Endodermal cell (in vitro differentiated cells): ENCODE results near the gene RAI14. TPM values are rescaled to one million over a fixed set of nuclear protein-coding genes. Genes with fewer than 3 reads are reported as not detected.

Source experiments
- DNase-seq: peaks from one replicate; pipeline ENCODE4 v3.0.0-alpha.2; 2017
- H3K27ac ChIP-seq: 2 replicates; pipeline ENCODE4 v1.5.1; 2013; ENCODE audit warnings: mild to moderate bottlenecking, low read depth, low read length, moderate library complexity
- H3K27me3 ChIP-seq: 2 replicates; pipeline ENCODE4 v1.6.1; 2013; ENCODE audit warnings: mild to moderate bottlenecking, low read length, moderate library complexity; ENCODE audit not compliant: insufficient read depth, control insufficient read depth, poor library complexity, severe bottlenecking
- H3K36me3 ChIP-seq: 2 replicates; pipeline ENCODE4 v1.7.0; 2013; ENCODE audit warnings: mild to moderate bottlenecking, low read length, moderate library complexity; ENCODE audit not compliant: control insufficient read depth, insufficient read depth
- H3K4me1 ChIP-seq: one replicate; pipeline ENCODE4 v1.7.0; 2013; ENCODE audit warnings: low read length; ENCODE audit not compliant: control insufficient read depth, insufficient read depth
- H3K4me3 ChIP-seq: 2 replicates; pipeline ENCODE4 v1.5.1; 2013; ENCODE audit warnings: mild to moderate bottlenecking, low read length, moderate library complexity
- H3K9ac ChIP-seq: 2 replicates; pipeline ENCODE4 v1.6.1; 2013; ENCODE audit warnings: mild to moderate bottlenecking, low read length, moderate library complexity; ENCODE audit not compliant: poor library complexity, severe bottlenecking; ENCODE audit errors: extremely low read depth
- H3K9me3 ChIP-seq: 2 replicates; pipeline ENCODE4 v1.6.1; 2013; ENCODE audit warnings: mild to moderate bottlenecking, low read length, moderate library complexity; ENCODE audit not compliant: control insufficient read depth
- H3K27ac Mint-ChIP-seq: 2 replicates; pipeline ENCODE4 v1.8.0; 2020; ENCODE audit warnings: mixed read lengths
- H3K27me3 Mint-ChIP-seq: 2 replicates; pipeline ENCODE4 v1.8.0; 2021; ENCODE audit warnings: mild to moderate bottlenecking, mixed read lengths; ENCODE audit not compliant: insufficient read depth
- H3K36me3 Mint-ChIP-seq: 2 replicates; pipeline ENCODE4 v1.8.0; 2020; ENCODE audit warnings: low read depth, mixed read lengths
- H3K4me1 Mint-ChIP-seq: 2 replicates; pipeline ENCODE4 v1.8.0; 2020; ENCODE audit warnings: mixed read lengths
- H3K4me3 Mint-ChIP-seq: 2 replicates; pipeline ENCODE4 v1.8.0; 2020; ENCODE audit warnings: mild to moderate bottlenecking, moderate library complexity, mixed read lengths
- H3K9me3 Mint-ChIP-seq: 2 replicates; pipeline ENCODE4 v1.8.0; 2020; ENCODE audit warnings: mild to moderate bottlenecking, mixed read lengths
- CTCF ChIP-seq: fragments of 200-600 bp; sonication (generic); conservative IDR thresholded peaks from 2 replicates; pipeline ENCODE4 v1.5.0; 2021; ENCODE audit warnings: antibody characterized with exemption, mild to moderate bottlenecking
- WGBS, 2 experiments: methylation state at CpG; one replicate each; pipeline versions ENCODE4 v1.1.5 to v1.1.7; 2013; ENCODE audit warnings: missing lambda C conversion rate in 2 of 2, mixed read lengths in 1 of 2; ENCODE audit not compliant: insufficient coverage in 1 of 2, insufficient read length in 1 of 2; 5-methylcytosine and 5-hydroxymethylcytosine counted together
- total RNA-seq, 2 donors: library from RNA; stranded (reverse); fragmentation: NEBNext Ultra II Directional in 1 of 2; extraction: Animal tissue kit (Norgen Biotek cat#: 25700) in 1 of 2; gene quantifications; 2 replicates in 1 of 2; 3 replicates in 1 of 2; pipeline ENCODE4 v1.2.1, GENCODE V29; 2021

RAI14 gene
- total RNA-seq, 2 donors from 2014 or later: 66.6 to 87.5 TPM

GRCh38 chr5:34867660-34868059, 211.5 kb downstream of the RAI14 start:
- no peaks in the 10 kb centered on the region for H3K9me3 ChIP-seq
- Mint-ChIP-seq H3K27ac (peak overlapping the region; percentile 32), H3K27me3 (no peaks in the 10 kb centered on the region), H3K9me3 (no peaks in the 10 kb centered on the region), H3K36me3 (no peaks in the 10 kb centered on the region), H3K4me1 (peaks cover 17% of the 10 kb centered on the region), H3K4me3 (no peak overlapping the region)
- no peak for DNase-seq
- WGBS, 2 experiments: 100% methylated on average over 1 to 3 of the region's 3 CpGs
- no peaks in the 10 kb centered on the region for H3K27me3 ChIP-seq
- no peak for TF ChIP-seq CTCF
- no peak overlapping the region for H3K27ac ChIP-seq
- H3K4me3 ChIP-seq: no peak overlapping the region
- H3K9ac ChIP-seq: no peak overlapping the region
- no peaks in the 10 kb centered on the region for H3K4me1 ChIP-seq
- H3K36me3 ChIP-seq: no peaks in the 10 kb centered on the region

GRCh38 chr5:34868791-34869190, 212.7 kb downstream of the RAI14 start:
- Histone ChIP-seq H3K36me3 (no peaks in the 10 kb centered on the region), H3K27me3 (no peaks in the 10 kb centered on the region), H3K9me3 (no peaks in the 10 kb centered on the region), H3K4me3 (no peak overlapping the region), H3K9ac (no peak overlapping the region), H3K4me1 (no peaks in the 10 kb centered on the region), H3K27ac (no peak overlapping the region)
- Mint-ChIP-seq H3K27ac (no peak overlapping the region), H3K36me3 (no peaks in the 10 kb centered on the region), H3K27me3 (no peaks in the 10 kb centered on the region), H3K4me1 (peaks cover 15% of the 10 kb centered on the region), H3K9me3 (no peaks in the 10 kb centered on the region), H3K4me3 (no peak overlapping the region)
- WGBS, 2 experiments: 97 to 100% methylated on average over 1 of the region's 1 CpG
- DNase-seq: no peak
- no peak for TF ChIP-seq CTCF

GRCh38 chr5:34869256-34869655, 213.1 kb downstream of the RAI14 start:
- H3K27ac Mint-ChIP-seq: no peak overlapping the region
- peaks cover 10% of the 10 kb centered on the region for H3K4me1 Mint-ChIP-seq
- no peaks in the 10 kb centered on the region for H3K9me3 ChIP-seq
- no peaks in the 10 kb centered on the region for H3K4me1 ChIP-seq
- no peaks in the 10 kb centered on the region for H3K36me3 ChIP-seq
- H3K4me3 ChIP-seq: no peak overlapping the region
- no peak for DNase-seq
- H3K4me3 Mint-ChIP-seq: no peak overlapping the region
- TF ChIP-seq CTCF: no peak
- H3K27ac ChIP-seq: no peak overlapping the region
- no peaks in the 10 kb centered on the region for H3K27me3 ChIP-seq
- H3K9me3 Mint-ChIP-seq: no peaks in the 10 kb centered on the region
- H3K9ac ChIP-seq: no peak overlapping the region
- H3K27me3 Mint-ChIP-seq: no peaks in the 10 kb centered on the region
- 100% methylated on average over 1 of the region's 1 CpG; no CpG with 5 or more reads in 1 of the 2 experiments for WGBS, 2 experiments
- H3K36me3 Mint-ChIP-seq: no peaks in the 10 kb centered on the region
